GM19043 (cell line): ENCODE data around the gene APOE.
"Not testable (repeated sequence)": the region's sequence is repeated elsewhere in the genome, so short reads cannot be mapped to it uniquely, and the experiment has no call there.

ENCODE experiments used
- ATAC-seq: cut with Tn5 transposase; IDR thresholded peaks from one replicate; pipeline ENCODE4 v1.9.1; 2021; ENCODE audit warnings: low read depth; ENCODE audit not compliant: unreplicated experiment

APOE gene

GRCh38 chr19:44883922-44884321, 21.7 kb upstream of the APOE start:
- ATAC-seq: no peak

- no peak for ATAC-seq
Observed at GRCh38 chr19:44884566-44884965, 21.0 kb upstream of the APOE start.

- ATAC-seq: no peak
Observed at GRCh38 chr19:44886141-44886540, 19.5 kb upstream of the APOE start.

- ATAC-seq: no peak
Observed at GRCh38 chr19:44887648-44888047, 17.9 kb upstream of the APOE start.

- not testable (repeated sequence) for ATAC-seq
Observed at GRCh38 chr19:44888335-44888734, 17.3 kb upstream of the APOE start.

GRCh38 chr19:44889830-44890365, 15.7 kb upstream of the APOE start:
- ATAC-seq: no peak

GRCh38 chr19:44890366-44891015, 15.1 kb upstream of the APOE start:
- ATAC-seq: peak; percentile 72

- ATAC-seq: peak; percentile 1
Observed at GRCh38 chr19:44891016-44891882, 14.3 kb upstream of the APOE start, which contains the start of gene TOMM40. Gene TOMM40 (plus strand): TSS chr19:44891254. CDS start chr19:44891416, 162 bp downstream.

GRCh38 chr19:44892932-44893331, 12.7 kb upstream of the APOE start:
- no peak for ATAC-seq

GRCh38 chr19:44893332-44894051, 12.1 kb upstream of the APOE start:
- ATAC-seq: no peak

GRCh38 chr19:44894052-44894400, 11.6 kb upstream of the APOE start:
- no peak for ATAC-seq

GRCh38 chr19:44894946-44895345, 10.7 kb upstream of the APOE start:
- ATAC-seq: no peak

GRCh38 chr19:44897835-44898234, 7.8 kb upstream of the APOE start:
- ATAC-seq: no peak

GRCh38 chr19:44900328-44901244, 5.0 kb upstream of the APOE start:
- ATAC-seq: no peak

GRCh38 chr19:44903216-44903601, 2.4 kb upstream of the APOE start:
- no peak for ATAC-seq

- ATAC-seq: no peak
Observed at GRCh38 chr19:44903602-44904425, 1.8 kb upstream of the APOE start.

GRCh38 chr19:44904426-44904994, 1.1 kb upstream of the APOE start:
- no peak for ATAC-seq

- no peak for ATAC-seq
Observed at GRCh38 chr19:44907613-44908012, 2.0 kb downstream of the APOE start.
